NB4 (cell line): ENCODE data around the gene DNAJC12.

Source experiments
- DNase-seq: peaks from one replicate; pipeline ENCODE4 v3.0.0; 2010; ENCODE audit warnings: low read depth
- H3K4me3 ChIP-seq: one replicate; pipeline ENCODE4 v1.5.1; 2011; ENCODE audit warnings: mild to moderate bottlenecking, low read depth, low read length, moderate library complexity
- MYC ChIP-seq: IDR thresholded peaks from 2 replicates; pipeline ENCODE4 v1.6.1; 2011; ENCODE audit warnings: low read depth, low read length
- POLR2A ChIP-seq: IDR thresholded peaks from 2 replicates; pipeline ENCODE4 v1.6.1; 2011; ENCODE audit warnings: mild to moderate bottlenecking; ENCODE audit not compliant: insufficient read length; ENCODE audit errors: extremely low read depth
- TF ChIP-seq, protein P1 (sequence below): IDR thresholded peaks from one replicate; pipeline ENCODE4 v1.5.1; 2012; ENCODE audit warnings: low read depth, low read length
- TF ChIP-seq, protein P2 (sequence below): IDR thresholded peaks from 2 replicates; pipeline ENCODE4 v1.6.1; 2011; ENCODE audit warnings: low read depth, low read length

The DNAJC12 gene

DNA sequence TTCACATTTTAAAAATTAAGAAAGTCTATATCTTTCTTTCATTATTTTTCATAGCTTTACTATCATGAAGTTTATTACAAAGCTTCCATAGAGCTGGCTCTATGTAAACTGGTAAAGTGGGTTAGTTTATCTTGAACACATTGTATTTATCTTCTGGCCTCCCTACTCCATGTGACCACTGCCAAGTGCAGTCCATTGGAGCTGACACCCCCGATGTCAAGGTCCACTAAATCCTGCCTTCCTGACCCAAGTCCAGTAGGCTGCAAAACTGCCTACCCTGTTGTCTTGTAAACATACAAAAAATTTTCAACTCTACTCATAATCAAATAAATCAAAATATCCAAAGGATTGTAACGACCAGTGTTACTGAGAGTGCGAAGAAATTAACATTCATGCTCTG lies 10.2 kb downstream of the DNAJC12 start:
- TF ChIP-seq, protein P1, sequence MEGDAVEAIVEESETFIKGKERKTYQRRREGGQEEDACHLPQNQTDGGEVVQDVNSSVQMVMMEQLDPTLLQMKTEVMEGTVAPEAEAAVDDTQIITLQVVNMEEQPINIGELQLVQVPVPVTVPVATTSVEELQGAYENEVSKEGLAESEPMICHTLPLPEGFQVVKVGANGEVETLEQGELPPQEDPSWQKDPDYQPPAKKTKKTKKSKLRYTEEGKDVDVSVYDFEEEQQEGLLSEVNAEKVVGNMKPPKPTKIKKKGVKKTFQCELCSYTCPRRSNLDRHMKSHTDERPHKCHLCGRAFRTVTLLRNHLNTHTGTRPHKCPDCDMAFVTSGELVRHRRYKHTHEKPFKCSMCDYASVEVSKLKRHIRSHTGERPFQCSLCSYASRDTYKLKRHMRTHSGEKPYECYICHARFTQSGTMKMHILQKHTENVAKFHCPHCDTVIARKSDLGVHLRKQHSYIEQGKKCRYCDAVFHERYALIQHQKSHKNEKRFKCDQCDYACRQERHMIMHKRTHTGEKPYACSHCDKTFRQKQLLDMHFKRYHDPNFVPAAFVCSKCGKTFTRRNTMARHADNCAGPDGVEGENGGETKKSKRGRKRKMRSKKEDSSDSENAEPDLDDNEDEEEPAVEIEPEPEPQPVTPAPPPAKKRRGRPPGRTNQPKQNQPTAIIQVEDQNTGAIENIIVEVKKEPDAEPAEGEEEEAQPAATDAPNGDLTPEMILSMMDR, result no peak
- no peak for TF ChIP-seq POLR2A
- TF ChIP-seq, protein P2, sequence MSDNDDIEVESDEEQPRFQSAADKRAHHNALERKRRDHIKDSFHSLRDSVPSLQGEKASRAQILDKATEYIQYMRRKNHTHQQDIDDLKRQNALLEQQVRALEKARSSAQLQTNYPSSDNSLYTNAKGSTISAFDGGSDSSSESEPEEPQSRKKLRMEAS, result no peak
- TF ChIP-seq MYC, result no peak
- DNase-seq, result no peak
- H3K4me3 ChIP-seq, result no peak overlapping the region

DNA sequence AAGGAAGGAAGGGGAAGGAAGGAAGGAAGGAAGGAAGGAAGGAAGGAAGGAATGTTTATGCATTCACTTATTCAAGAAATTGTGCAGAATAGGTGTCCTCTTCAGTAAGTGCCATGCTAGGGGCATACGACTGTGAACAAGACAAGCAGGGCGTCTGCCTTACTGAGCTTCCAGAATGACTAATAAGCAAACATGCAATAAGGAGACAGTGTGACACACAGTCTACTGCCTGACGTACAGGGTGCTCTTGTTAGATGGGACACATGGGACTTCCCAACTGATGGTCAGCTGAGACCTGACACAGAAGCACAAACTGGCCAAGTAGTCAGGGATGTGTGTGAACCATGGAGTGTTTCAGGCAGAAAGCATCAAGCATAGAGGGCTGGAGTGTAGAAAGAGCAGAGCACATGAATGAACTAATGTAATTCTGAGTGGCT lies 18.2 kb downstream of the DNAJC12 start:
- no peak overlapping the region for H3K4me3 ChIP-seq
- TF ChIP-seq, protein P1, result no peak
- TF ChIP-seq POLR2A, result no peak
- TF ChIP-seq MYC, result no peak
- TF ChIP-seq, protein P2, result no peak
- no peak for DNase-seq

DNA sequence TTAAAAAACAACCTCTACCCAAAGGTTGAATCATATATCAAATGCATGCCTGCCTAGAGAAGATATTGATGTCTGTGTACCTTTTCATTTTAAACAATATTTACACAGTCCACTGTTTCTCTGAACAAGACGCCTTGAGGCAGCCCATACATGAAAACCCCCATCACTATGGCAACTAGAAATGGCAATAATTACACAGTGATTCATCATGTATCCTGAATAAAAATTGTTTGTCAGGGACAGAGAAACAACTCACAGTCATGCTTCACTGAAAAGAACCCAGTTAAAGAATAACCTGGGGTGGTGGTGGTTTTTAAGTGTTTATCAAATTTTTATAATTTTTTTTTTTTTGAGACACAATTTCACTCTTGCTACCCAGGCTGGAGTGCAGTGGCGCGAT lies 19.7 kb downstream of the DNAJC12 start:
- TF ChIP-seq, protein P2, result no peak
- TF ChIP-seq POLR2A (no peak), MYC (no peak)
- TF ChIP-seq, protein P1, result no peak
- DNase-seq, result no peak
- H3K4me3 ChIP-seq, result no peak overlapping the region

DNA sequence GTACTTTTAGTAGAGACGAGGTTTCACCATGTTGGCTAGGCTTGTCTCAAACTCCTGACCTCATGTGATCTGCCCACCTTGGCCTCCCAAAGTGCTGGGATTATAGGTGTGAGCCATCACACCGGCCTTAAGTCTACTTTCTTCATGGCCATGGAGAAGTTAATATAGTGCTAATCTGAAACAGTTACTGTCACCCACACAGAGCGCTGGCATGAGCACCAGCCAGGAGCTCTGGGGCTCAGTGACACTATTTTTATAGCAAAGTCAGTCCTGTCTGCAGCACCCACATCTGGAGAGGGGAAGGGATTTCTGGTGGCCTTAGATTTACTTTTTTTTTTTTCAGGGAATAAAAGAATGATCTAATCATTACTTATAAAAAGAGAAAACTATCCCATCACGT lies 21.3 kb downstream of the DNAJC12 start:
- no peak for TF ChIP-seq POLR2A
- TF ChIP-seq, protein P2, result no peak
- TF ChIP-seq MYC, result no peak
- TF ChIP-seq, protein P1, result no peak
- no peak for DNase-seq
- H3K4me3 ChIP-seq, result no peak overlapping the region

DNA sequence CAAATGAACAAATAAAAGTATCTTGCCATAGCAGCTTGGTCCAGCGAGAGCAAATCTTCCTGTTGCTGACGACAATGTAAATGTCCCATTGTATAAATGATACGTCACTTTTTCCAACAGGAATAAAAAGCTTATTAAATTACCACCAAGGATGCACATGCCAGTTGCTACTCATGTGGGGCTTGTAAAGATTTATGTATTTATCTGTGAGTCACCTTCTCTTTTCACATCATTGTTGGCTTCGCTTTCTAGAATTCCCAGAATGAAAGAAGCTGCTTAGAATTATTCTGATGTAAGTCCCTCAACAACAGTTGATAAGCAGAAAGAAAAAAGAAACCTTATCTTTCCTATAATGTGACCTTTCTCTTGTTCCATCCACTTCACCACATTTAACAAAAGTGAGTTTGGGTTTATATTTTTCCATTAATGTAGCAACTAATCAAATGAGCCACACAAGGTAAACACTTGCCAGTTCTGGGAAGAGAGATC lies 22.4 kb downstream of the DNAJC12 start:
- no peak overlapping the region for H3K4me3 ChIP-seq
- no peak for DNase-seq
- TF ChIP-seq, protein P2, result no peak
- TF ChIP-seq POLR2A (no peak), MYC (no peak)
- TF ChIP-seq, protein P1, result no peak

DNA sequence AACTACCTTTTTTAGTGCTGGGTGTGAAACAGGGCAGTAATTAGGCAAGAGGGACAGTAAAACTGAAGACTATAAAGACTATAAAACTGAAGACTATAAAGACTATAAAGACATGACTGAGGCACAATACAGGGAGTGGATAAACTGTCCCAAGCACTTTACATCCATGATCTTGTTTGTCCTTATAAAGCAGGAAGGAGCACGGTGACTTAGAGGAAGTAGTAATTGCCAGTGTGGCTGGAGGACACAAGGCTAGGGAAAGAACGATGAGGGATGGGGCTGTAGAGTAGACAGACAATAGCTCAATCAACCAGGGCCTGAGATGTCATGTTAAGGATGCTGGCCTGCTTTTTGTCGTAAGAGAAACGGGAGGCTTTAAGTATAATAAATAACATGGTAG lies 26.0 kb downstream of the DNAJC12 start:
- DNase-seq, result no peak
- TF ChIP-seq, protein P2, result no peak
- no peak overlapping the region for H3K4me3 ChIP-seq
